ENCODE results near the gene UGCG. TPM values are rescaled to one million over a fixed set of nuclear protein-coding genes. Genes with fewer than 3 reads are reported as not detected.

UGCG gene
- total RNA-seq, 1 experiment from 2014 or later: 88.7 TPM

DNA sequence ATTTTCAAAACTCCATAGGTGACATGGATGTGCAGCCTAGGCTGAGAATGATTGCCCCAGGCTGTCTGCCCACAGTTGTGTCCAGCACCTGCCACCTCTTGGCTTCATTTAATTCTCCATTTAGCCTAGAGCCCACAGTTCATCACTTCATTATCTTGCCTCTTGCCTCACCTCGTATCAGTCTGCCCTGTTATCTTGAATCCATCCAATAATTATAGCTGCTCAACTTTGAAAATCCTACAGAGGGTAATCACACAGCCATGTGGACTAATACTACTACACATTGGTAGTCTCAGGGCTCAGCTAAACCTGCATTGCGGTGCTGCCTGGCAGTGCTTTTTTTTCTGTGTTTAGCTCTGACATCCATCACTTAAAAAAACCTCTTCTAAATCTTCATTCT is 7.4 kb downstream of the UGCG start:
- Histone ChIP-seq H3K36me3 (ENCODE audit: low read depth) (peaks cover 8% of the 10 kb centered on the region; the same call in 1 of the 2 replicates), H3K4me2 (no peak overlapping the region), H3K27ac (no peak overlapping the region), H3K9me3 (ENCODE audit: insufficient read depth, low read depth) (no peaks in the 10 kb centered on the region), H3K27me3 (ENCODE audit: insufficient read depth, low read depth) (no peaks in the 10 kb centered on the region), H3K9me2 (ENCODE audit: insufficient read depth) (no peaks in the 10 kb centered on the region), H3K79me2 (ENCODE audit: low read depth) (peaks cover 100% of the 10 kb centered on the region), H4K20me1 (ENCODE audit: insufficient read depth) (peaks cover 76% of the 10 kb centered on the region), H2AFZ (no peak overlapping the region), H3K4me3 (no peak overlapping the region), H3F3A (ENCODE audit: insufficient read depth, low read depth) (0 out of 2 replicates have a peak, but pooled peaks cover 4% of the 10 kb centered on the region), H3K4me1 (replicated peaks; ENCODE audit: insufficient read depth) (peaks cover 64% of the 10 kb centered on the region)
- BruUV-seq (replicated peaks): no TSS peak
- POLR2A ChIA-PET (ENCODE audit: unreplicated experiment): interaction anchor here (0.7 kb wide), 1 partner anchor 452 kb away, joined by 6 read pairs; no protein-coding TSS in a partner anchor
- TF ChIP-seq CTCF (conservative IDR thresholded peaks at IDR 0.05) (no peak), EZH2 (IDR thresholded peaks at IDR 0.05; ENCODE audit: low read depth) (no peak)
- CTCF ChIA-PET: interaction anchor here (0.7 kb wide), 1 partner anchor 11 kb away, joined by 4 read pairs; no protein-coding TSS in a partner anchor
- intact Hi-C loops (cut with micrococcal nuclease; ENCODE audit: unreplicated experiment): no loop called here
- DNase-seq: no peak

DNA sequence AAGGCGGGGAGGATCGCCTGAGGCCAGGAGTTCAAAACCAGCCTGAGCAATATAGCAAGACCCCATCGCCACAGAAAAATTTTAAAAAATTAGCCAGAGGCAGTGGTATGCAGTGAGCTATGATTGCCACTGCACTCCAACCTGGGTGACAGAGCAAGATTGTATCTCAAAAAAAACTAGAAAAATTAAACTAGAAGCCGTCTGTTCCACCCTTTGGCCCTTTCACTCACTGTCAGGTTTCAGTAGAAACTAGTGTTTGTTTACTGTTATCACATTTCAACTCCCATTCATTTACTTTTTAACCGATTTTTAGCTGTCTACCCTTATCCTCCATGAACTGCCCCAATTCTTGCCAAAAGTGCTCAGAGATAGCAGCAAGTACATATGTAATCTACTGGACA is 8.3 kb downstream of the UGCG start:
- Histone ChIP-seq H4K20me1 (ENCODE audit: insufficient read depth) (peaks cover 73% of the 10 kb centered on the region), H2AFZ (no peak overlapping the region), H3K4me1 (replicated peaks; ENCODE audit: insufficient read depth) (peaks cover 59% of the 10 kb centered on the region), H3K27ac (no peak overlapping the region; the same call in 1 of the 2 replicates), H3K4me2 (no peak overlapping the region), H3K4me3 (no peak overlapping the region), H3K27me3 (ENCODE audit: insufficient read depth, low read depth) (no peaks in the 10 kb centered on the region), H3K79me2 (ENCODE audit: low read depth) (peaks cover 100% of the 10 kb centered on the region), H3K36me3 (ENCODE audit: low read depth) (peaks cover 8% of the 10 kb centered on the region; the same call in 1 of the 2 replicates), H3K9me3 (ENCODE audit: insufficient read depth, low read depth) (no peaks in the 10 kb centered on the region), H3F3A (ENCODE audit: insufficient read depth, low read depth) (peaks cover 4% of the 10 kb centered on the region; the same call in 1 of the 2 replicates), H3K9me2 (ENCODE audit: insufficient read depth) (no peaks in the 10 kb centered on the region)
- BruUV-seq (replicated peaks): no TSS peak
- intact Hi-C loops (cut with micrococcal nuclease; ENCODE audit: unreplicated experiment): no loop called here
- TF ChIP-seq EZH2 (IDR thresholded peaks at IDR 0.05; ENCODE audit: low read depth) (no peak), CTCF (conservative IDR thresholded peaks at IDR 0.05) (no peak)
- ChIA-PET POLR2A (ENCODE audit: unreplicated experiment) (interaction anchor here (0.6 kb wide), 1 partner anchor 170 kb away, joined by 31 read pairs; no protein-coding TSS in a partner anchor), CTCF (interaction anchor here (0.5 kb wide), 1 partner anchor 112 kb away, joined by 3 read pairs; no protein-coding TSS in a partner anchor)
- no peak for DNase-seq

DNA sequence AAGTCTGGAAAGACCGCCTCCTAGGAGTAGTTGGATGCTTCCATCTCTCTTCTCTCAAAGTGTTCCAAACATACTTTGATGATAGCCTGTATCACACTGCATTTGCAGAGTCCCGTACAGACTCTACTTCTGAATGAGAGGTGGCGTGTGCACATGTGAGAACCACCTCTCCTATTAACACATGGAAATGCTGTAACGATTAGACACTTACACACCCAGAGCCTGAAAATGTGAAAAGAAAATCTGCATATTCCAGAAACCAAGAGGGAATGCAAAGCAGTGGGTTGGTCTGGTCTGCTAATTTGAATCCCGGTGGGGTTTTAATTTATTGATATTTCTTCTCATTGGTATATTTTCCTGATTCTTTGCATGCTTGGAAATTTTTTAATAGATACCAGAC is 10.5 kb downstream of the UGCG start:
- H3K4me3 ChIP-seq: no peak overlapping the region
- POLR2A ChIA-PET (ENCODE audit: unreplicated experiment): interaction anchor here (0.6 to 0.7 kb wide), 2 partner anchors 53 to 144 kb away, joined by 3 to 5 read pairs; no protein-coding TSS in a partner anchor

More for the DNA sequence above, 10.5 kb downstream of the UGCG start:
- CTCF ChIA-PET: no interaction called here
- peaks cover 98% of the 10 kb centered on the region for H3K79me2 ChIP-seq (ENCODE audit: low read depth)
- no peak overlapping the region for H3K4me2 ChIP-seq
- no peaks in the 10 kb centered on the region for H3K9me2 ChIP-seq (ENCODE audit: insufficient read depth)
- H4K20me1 ChIP-seq (ENCODE audit: insufficient read depth): peaks cover 71% of the 10 kb centered on the region
- DNase-seq: no peak
- H3K36me3 ChIP-seq (ENCODE audit: low read depth): peaks cover 8% of the 10 kb centered on the region; the same call in 1 of the 2 replicates
- H3F3A ChIP-seq (ENCODE audit: insufficient read depth, low read depth): peaks cover 3% of the 10 kb centered on the region; the same call in 1 of the 2 replicates
- H3K27me3 ChIP-seq (ENCODE audit: insufficient read depth, low read depth): no peaks in the 10 kb centered on the region
- H3K4me1 ChIP-seq (replicated peaks; ENCODE audit: insufficient read depth): peaks cover 36% of the 10 kb centered on the region
- intact Hi-C loops (cut with micrococcal nuclease; ENCODE audit: unreplicated experiment): no loop called here
- no peak overlapping the region for H2AFZ ChIP-seq
- H3K27ac ChIP-seq: no peak overlapping the region; the same call in 1 of the 2 replicates
- no TSS peak for BruUV-seq (replicated peaks)
- H3K9me3 ChIP-seq (ENCODE audit: insufficient read depth, low read depth): no peaks in the 10 kb centered on the region
- TF ChIP-seq EZH2 (IDR thresholded peaks at IDR 0.05; ENCODE audit: low read depth): no peak
- TF ChIP-seq CTCF (conservative IDR thresholded peaks at IDR 0.05): no peak

All from PC-9 (cell line).